Right forelimb (tissue), 1 donor: Measurements from ENCODE around the gene TGFB3.

ENCODE experiments used
- DNase-seq: peaks from one replicate; pipeline ENCODE4 v3.0.0-alpha.2; 2018

The TGFB3 gene

DNA sequence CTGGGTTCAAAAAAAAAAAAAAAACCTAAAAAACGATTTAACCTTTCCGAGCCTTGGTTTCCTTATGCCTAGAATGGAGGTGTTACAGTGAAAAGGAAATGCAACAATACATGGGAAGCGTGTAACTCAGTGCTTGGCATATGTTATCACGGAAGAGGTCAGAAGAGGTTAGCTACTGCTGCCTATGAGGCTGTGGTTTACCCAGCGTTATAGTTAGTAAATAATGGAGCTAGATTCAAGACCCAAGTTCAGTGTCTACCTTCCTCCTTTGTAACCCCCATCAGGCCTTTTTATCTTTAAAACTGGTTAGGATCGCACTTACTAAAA lies 4.6 kb upstream of the TGFB3 start:
- no peak for DNase-seq

DNA sequence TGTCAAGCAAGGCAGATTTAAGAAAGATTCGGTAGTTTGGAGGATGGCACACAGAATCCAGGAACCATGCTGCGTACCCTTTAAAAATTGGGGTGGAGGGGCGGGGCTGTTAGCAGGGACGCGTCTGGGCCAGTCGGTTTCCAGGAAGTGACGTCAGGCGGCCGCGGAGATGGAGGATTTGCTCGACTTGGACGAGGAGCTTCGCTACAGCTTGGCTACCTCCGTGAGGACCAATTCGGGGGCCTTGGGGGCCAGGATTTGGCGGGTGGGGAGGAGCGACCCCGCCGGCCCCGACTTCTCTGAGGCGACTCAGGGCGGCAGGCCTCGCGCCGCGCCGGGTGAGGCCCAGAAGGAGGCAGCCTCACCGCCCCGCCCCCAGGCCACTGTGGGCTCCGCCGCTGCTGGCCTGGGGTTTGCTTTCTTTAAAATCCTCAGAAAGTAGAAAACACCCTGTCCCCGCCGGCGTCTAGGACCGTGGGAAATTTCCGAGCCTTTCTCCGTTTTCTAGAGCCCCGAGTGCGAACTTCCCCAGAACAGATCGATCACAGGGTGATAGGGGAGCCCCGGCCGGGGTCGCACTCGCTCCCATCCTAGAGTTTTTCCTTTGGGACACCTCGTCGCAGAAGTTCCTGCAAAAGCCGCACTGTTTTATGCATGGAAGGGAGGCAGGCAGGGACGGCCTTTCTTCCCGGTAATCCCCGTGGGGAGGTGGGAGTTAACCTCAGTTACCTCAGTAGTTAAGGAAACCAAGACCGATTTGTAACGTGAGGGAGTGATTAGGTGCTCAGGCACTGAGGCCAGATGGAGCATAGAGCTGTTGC lies 4.0 kb upstream of the TGFB3 start, which contains the start of gene IFT43:
Gene IFT43, plus strand, starts transcription at position 146 of the 821 bp plus-strand sequence. Its CDS starts 24 bp downstream, at position 170.
- DNase-seq: peak; percentile 96

DNA sequence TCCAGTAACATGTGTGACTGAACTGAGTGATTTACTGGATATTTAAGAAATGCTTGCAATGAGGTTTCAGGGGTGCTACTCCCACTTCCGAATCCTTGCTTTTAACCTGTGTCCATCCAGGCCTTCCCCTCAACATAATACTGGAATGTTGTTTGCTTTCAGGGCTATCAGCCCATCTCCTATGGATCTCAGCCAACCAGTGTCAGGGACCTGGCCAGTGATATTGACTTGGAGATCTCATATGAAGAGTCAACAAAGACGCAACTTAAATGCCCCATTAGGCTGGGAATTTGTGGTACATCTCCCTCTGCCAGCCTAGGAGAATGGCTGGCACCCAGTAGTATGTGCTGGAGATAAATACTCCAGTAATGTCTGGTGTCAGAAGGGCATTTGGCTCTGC lies 2.9 kb upstream of the TGFB3 start:
- DNase-seq: peak; percentile 32

DNA sequence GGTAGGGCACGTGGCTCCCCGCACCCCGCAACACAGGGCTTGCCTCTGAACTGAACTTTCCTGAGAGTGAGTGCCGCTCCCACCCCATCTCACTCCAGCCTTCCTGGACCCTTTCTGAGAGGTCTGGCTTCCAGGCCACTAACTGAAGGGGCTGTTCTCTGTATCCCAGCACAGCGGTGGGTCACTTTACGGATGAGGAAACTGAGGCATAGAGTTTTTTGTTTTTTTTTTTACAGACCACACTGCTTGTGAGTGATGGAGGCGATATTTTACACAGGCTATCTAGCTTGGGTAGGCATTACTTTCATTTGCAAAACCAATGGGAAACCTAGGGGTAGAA lies 1.2 kb upstream of the TGFB3 start:
- DNase-seq: no peak

DNA sequence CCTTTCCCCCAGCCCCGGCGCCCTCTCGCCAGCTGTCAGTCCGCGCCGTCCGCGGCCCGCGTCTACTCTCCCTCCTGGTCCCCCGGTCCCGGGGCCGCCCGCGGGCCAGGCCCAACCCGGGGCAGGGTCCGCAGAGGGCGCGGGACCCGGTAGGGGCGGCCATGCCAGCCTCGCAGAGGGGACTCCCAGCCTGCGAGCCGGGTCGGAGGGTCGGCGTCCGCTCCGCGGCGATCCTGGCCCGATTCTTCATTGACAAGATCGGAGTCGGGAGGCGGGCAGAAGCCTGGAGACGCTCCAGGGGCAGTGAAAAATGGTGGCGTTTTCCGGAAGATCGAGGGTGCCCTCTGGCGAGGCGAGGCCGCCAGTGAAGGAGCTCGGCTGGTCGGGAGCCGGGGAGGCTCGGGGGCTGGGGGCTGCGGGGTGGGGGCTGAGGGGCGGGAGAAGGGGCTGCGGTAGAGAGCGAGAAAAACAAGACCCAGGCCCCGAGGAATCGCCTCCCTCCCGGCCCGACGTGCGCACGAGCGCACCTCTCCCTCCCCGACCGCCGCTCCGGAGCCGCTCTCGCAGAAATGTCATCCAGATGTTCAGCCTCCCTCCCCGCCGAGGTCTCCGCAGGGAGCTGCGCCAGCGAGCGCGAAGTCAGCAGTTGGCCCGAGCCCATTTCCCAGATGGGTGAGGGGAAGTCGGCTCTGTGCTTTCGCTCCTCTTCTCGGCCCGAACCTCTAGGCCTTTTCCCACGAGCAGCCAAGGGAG lies 647 bp upstream of the TGFB3 start:
- peak; percentile 94 for DNase-seq

DNA sequence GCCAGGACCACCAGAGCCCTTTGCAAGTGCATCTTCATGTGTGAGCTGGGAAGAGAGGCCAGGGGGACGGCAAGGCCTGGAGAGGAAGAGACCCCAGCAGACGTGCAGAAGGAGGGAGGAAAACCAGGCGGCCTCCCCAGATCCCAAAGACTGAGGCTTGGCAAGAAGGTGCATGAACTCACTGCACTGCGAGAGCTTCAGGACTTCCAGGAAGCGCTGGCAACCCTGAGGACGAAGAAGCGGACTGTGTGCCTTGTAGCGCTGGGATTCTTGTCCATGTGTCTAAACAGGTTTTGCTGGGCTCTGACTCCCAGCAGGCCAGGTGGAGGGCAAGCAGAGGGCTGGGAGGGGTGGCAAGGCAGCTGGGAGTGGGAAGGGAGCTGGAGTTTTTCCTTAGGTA lies 939 bp downstream of the TGFB3 start:
- no peak for DNase-seq

DNA sequence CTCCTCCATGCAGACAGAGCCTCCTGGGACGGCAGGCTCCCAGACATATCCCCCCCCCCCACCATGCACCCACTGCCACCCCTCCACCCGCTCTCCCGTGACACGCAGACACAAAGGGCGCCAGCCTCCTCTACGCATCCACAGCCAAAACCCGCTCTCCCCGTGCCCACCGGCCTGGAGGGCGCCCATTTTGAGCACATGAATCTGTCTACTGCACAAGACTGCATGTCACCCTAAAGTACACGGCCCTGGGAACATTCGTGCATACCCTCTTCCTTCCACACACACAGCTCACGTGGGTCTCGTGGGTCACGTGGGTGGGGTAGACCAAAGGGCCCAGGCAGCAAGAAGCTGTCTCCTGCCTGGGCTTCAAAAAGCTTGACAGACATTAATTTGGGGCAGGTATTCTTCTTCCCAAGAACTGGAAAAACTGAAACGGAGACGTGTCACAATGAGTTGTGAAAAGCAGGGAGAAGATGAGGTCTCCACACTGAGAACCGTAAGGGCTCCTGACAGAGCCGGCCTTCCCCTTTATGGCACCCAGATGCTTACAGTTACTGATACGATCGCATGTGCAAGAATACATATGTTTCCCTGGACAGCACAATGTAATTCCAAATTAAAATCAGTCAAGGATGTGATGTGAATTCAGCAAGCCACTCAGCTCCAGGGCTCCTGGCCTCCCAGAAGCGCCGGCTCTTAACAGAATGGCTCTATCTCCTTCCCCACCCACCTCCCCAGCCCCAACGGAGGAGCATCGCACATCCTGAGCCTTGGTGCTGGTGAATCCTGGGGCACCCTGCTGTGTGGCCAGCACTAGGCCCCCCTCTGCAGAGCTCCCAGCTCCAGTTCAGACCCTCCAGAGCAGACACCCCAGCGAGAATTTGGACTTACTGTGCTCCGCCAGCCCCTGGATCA lies 1.9 kb downstream of the TGFB3 start:
- peak; percentile 53 for DNase-seq

DNA sequence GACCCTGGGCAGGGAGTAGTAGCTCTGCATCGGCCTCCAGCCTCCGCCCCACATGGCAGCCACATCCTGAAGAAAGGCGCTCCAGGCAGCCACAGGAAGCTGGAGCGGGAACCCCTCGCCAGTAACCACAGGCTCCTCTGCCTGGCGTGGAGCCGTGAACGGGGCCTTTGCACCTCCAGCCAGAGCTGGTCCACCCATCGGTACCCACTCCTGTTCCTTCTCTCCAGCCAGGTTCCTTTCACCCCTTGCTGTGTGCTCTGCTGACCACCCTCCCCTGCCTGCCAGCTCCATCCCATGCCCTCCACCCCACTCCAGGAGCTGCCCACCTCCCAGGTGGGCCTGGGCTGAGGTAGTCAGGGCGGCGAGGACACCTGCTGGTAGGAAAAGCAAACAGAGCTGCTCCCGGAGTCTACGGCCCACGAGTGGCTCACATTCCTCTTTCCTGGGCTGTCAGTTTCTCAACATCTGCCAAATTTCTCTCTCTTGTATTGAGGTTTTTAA lies 2.7 kb downstream of the TGFB3 start:
- peak; percentile 67 for DNase-seq

DNA sequence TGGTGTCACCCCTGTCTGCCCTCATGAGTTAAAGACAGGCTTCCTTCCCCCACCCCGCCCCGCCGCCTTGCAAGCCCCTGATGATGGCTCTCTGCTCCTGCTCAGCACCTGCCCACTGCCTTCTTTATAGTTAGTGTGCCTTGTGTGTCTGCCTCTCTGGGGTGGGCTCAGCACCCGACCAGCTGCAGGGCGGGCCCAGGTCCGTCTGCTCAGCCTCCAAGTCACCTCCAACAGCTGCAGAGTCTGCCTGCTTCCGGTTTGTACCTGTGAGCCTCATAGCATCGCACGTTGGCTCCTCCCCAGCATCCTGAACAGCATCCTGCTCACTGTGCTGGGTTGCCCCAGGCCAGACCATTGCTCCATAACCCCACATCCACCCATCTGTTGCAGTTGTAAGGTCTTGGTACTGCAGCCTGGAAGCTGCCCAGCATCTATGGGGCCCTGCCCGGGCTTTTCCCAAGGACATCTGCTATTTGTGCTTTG lies 3.5 kb downstream of the TGFB3 start:
- no peak for DNase-seq

DNA sequence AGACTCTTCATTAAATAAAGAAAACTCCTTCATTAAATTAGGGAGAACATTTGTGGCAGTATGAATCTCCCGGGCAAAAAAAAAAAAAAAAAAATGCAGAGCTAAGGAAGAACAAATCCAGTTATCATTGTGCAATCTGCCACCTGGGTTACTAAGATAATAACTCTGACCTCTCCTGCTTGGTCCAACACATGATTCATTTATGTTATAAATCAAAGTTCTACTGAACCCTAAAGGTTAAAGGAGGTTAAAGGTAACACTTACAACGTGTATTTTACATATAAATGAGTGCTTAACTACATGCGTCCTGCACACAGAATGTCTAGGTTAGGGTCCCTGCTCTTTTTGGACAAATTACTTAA lies 4.2 kb downstream of the TGFB3 start:
- DNase-seq: no peak

DNA sequence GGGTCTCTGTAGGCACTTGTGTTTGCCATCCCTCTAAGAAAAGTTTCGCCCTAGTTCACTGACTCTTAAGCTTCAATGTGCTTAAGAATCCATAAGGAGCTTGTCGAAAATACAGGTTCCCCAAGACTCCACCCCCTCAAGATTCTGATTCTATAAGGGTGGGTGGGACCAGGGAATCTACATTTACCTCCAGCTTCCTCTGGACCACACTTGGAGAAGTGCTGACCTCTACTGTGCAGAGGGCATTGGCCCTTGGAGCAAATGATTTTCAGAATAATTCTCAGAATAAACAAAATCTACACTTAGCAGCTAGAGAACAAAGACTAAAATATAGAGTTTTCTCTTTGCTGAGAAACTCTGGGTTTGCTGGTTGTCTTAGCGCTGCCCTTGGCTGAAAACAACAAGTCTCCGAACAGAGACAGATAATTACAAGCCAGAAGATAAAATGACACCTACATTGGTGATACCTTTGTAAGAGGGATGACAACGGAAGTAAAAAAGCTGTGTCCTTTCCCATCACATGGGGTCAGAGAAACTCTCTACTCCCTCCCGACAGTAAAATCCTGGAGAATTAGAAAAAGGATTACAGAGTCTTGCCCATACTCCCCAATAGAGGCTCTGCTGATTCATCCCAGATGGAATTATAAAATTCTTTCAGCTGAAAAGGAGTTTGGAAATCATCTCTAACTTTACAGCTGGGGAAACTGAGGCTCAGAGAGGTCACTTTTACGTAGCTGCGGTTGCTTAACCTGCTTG lies 4.8 kb downstream of the TGFB3 start:
- no peak for DNase-seq

DNA sequence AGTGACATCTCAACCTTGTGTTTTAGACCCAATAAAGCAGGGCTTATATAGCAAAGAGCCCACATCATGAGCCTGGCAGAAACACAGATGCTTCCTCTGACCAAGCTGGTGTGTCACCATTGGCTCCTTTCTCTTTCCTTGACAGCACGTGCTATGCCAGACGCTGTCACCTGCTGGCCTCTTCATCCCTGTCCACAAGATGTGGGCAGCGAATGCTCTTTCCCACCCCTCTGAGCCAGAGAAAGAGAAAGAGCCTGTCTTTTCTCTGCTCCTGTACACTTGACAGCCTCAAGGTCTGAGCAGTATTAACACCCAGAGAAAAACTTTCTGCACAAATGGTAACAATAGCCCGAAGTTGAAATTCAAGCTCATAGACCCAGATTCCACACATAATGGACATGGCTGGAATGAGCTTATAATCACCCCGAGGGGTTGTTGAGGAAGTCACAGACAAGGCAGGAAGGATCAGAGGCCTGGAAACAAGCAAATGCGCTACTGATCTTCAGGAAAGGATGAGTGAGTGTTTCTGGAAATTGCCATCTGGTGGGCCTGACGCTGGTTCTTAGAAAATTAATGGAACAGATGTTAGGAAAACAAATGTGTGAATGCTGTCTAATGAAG lies 8.9 kb downstream of the TGFB3 start:
- no peak for DNase-seq

DNA sequence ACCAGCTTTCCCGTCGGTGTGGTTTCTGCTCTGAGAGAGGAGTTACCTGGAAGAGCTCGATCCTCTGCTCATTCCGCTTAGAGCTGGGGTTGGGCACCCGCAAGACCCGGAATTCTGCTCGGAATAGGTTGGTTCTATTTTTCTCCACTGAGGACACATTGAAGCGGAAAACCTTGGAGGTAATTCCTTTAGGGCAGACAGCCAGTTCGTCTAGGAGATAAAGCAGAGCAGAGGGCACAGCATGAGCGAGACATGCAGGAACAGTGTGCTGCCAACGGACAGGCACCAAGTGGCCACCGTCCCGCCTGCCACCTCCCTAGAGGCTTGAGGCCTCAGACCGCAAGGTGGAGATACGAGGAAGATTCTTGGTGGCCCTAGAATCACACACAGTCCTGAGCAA lies 10.3 kb downstream of the TGFB3 start:
- DNase-seq: no peak

DNA sequence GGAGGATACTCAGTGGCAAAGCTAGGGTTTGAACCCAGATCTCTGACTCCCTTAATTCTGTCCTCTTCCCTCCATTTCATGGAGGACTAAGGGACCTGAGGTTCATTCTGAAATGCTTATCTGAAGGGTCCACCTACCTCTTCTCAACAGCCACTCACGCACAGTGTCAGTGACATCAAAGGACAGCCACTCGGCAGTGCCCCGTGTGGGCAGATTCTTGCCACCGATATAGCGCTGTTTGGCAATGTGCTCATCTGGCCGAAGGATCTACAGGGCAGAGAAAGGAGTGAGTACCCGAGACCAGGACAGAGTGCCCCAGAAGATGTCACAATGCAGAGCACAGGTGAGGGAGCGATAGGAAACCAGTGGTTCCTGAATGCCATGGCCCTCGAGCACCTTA lies 10.8 kb downstream of the TGFB3 start:
- no peak for DNase-seq

DNA sequence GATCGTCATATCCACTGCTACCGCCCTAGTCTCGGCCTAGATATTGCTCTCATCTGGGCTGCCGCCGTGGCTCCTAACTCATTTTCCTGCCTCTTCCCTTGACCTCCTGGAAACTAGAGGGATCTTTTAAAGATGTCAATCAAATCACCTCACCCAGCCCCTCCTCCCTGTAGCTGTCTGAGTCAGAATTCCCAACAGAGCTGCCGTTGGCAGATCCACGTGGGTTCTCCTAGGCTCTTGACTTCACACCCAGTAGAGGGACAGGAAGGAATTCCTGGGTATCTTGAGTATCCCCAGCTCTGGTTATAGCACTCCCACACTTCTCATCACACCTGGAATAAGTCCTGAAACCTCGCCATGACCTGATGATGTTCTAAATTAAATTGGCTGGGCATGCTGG lies 11.9 kb downstream of the TGFB3 start:
- DNase-seq: no peak

DNA sequence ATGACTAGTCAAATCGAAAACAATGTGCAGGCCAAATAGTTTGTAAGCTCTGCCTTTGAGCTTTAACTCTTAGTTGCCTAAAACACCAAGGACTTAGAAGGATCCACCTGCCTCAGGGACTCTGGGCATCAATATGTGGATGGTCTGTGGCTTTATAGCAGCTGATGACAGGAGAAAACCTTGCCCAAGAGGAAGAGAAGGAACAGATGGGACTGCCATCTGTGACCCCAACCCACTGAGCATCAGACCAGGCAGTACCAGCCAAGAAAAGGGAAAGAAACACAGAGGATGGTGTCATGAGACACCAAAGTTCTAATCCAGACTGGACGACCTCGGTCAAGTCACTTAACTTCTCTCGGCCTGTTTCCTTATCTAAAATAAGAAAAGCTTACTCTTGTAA lies 12.7 kb downstream of the TGFB3 start:
- no peak for DNase-seq

DNA sequence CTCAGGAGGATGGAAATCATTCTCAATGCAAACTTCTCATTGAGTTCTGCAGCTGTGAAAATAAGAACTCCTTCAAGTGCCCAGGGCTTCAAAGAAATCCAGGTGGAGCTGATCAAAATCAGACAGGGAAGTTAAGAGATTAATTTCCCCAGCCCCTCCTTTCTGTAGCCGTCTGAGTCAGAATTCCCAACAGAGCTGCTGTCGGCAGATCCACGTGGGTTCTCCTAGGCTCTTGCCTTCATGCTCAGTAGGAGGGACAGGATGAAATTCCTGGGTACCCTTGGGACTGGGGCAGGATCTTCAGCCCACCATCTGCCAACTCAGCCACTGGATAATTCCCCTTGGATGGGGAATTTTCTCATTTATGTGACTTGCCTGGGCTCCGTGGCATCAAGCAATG lies 13.3 kb downstream of the TGFB3 start:
- no peak for DNase-seq

DNA sequence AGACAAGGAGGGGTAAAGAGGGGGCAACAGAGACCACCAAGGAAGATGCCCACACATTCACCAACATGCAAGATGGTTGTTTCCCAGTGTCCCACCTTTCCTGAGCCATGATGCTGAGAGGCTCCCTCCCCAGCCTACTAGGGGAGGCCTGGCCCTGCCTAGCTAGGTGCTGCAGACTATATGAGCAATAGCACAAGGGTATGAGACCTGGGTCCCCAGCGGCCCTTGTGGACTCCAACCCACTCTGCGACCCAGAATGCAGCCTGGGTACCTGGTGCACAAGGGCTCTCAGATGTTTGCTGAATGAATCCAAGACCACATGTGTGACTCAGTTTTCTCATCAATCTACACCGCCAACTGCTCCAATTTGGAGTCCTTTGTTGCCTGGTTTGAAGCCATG lies 13.9 kb downstream of the TGFB3 start:
- no peak for DNase-seq

DNA sequence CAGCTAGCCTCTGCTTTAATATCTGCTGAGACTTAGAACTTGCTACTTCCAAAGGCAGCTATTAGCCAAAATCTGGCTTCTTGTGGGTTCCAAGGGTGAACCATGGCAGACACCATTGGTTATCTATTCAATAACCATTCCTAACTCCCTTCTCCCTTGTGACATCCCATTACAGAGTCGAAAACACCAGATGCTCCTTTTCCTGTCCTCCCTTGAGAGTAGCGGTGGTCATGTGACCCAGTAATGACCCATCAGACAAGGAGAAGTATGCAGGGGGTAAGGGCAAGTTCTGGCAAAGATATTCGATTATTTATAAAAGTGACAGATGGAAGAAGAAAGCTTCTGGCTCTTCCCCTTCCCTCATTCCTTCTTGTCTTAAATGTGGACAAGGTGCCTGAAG lies 20.1 kb downstream of the TGFB3 start:
- DNase-seq: no peak

DNA sequence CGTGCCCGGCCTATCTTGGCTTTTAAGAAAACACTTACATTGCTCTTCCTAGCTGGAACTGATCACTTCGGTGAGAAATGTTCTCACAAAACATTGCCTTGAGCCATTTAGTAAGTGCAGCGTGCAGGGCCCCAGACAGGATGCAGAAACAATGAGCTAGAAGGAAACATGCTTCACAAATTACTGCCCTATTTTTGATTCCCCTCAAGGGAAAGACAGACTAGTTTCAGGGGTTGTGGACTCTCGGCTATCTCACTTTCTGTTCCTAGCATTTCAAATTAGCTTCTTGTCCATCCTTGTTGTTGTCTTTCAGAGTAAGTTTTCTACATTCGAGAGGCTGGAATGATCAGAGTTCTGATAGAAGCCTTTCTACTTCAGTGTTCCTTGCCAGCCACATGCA lies 21.6 kb downstream of the TGFB3 start:
- no peak for DNase-seq

DNA sequence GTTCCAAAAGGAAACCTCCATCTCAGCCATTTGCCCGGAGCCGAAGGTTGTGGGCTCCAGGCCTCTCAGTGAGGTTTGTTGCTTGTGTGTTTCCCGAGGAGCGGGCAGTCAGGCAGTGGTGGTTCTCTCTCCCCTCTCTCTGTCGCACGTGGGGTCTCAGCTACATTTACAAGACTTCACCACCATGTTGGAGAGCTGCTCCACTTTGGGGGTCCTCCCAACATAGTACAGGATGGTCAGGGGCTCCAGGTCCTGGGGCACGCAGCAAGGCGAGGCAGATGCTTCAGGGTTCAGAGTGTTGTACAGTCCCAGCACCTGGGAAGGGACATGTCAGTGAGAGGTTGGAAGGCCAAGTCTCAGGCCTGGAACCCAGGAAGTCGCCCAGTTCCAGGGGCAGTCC lies 22.8 kb downstream of the TGFB3 start:
- DNase-seq: no peak

DNA sequence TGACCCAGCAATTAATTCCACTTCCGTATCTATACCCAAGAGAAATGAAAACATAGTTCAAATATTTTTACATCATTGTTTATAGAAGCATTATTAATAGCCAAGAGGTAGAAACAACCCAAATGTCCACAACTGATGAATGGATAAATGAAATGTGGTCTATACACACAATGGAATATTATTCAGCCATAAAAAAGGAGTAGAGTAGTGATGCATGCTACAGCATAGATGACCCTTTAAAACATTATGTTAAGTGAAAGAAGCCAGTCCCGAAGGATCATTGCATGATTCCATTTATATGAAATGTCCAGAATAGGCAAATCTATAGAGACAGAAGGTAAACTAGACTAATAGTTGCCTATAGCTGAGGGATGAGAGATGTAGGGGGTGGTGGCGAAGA lies 29.3 kb downstream of the TGFB3 start:
- no peak for DNase-seq
